HG02938 (cell line): Measurements from ENCODE around the gene RBMS2.

Experiments used
- ATAC-seq: cut with Tn5 transposase; IDR thresholded peaks from one replicate; pipeline ENCODE4 v1.9.1; 2021; ENCODE audit warnings: mild to moderate bottlenecking, moderate library complexity; ENCODE audit not compliant: unreplicated experiment

The RBMS2 gene

DNA sequence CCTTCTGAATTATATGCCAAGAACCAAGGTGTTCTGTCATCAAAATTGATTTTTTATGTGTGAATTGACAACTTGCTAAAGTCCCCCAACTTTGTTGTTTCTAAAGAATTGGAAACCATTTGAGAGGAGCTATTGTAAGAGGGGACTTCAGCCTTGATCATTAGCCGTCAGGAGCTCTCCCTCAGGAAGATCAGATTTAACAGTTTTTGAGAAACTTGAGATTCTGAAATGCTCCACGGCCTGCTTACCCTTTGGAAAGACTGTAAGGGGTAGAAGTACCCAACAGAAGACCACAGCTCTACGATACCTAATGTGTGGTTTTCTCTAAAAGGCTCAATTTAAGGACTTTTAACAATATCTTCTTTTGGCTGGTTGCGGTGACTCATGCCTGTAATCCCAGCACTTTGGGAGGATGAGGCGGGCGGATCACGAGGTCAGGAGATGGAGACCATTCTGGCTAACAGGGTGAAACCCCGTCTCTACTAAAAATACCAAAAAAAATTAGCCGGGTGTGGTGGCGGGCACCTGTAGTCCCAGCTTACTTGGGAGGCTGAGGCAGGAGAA, 57.4 kb downstream of the RBMS2 start:
- ATAC-seq: no peak

DNA sequence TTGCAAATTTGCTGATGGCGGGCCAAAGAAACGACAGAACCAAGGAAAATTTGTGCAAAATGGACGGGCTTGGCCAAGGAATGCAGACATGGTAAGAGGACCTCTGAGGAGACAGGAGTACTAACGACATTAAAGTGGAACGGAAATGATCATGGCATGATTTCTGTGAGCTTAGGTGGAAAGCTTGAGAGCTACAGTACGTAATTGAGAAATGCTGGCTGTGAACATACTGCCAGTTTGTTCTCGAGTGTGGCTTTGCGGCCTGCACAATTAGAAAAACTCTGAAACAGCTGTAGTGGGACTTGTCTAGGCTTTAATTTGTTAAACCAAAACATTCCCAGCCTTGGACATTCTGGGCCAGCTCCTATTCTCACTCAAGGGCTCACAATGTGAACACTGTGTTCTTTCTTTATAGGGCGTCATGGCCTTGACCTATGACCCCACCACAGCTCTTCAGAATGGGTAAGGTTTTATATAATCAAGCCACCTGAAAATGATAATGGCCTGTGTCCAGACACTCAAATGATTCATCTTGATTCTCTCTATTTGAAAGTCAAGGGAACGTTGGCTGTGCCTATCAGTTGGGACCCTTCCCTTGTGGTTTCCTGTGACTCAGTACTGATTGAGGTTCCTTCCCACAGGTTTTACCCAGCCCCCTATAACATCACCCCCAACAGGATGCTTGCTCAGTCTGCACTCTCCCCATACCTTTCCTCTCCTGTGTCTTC, 60.0 kb downstream of the RBMS2 start:
- no peak for ATAC-seq

GRCh38 chr12:56585098-56585497, 63.5 kb downstream of the RBMS2 start:
- ATAC-seq: no peak

DNA sequence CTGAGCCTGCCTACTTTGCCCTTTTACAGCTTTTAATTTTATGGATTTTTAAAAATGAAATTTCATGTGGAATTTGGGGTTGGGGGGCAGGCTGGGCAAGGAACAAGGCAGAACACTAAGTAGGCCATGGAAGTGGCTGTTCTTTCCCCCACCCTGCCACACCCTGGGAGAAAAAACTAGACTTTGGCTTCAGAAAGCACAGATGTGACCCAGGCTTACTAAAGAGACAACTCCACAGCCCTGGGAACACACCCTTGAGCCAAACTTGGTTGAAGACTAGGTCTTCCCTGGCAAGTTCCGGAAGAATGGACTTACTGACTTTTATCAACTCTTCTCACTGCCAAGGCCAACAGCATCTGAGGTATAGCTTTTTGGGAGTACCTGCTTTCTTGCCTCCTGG, 68.2 kb downstream of the RBMS2 start:
- ATAC-seq: no peak

DNA sequence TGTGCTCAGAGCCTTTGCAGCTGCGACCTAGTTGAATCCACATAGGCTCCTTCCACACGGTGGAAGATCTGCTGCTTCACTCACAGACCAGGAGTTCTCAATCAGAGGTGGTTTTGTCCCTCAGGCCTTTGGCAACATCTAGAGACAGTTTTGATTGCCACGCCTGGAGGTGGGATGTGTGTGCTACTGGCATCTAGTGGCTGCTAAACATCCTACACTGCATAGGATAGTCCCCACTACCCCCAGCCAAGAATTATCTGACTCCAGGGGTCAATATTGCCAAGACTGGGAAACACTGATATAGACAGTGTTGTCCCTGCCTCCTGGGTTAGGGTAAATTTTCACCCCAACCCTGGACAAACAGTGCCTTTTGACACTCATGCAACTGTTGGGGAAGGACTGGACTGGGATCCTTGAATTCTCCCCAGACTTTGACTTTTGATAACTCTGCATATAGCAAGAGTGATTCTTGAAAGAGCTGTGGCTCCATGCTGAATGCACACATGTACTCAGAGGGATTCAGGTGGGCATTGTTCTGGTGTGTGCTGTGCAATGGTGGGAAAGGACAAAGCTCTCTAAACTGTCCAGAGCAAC, 68.7 kb downstream of the RBMS2 start:
- no peak for ATAC-seq

DNA sequence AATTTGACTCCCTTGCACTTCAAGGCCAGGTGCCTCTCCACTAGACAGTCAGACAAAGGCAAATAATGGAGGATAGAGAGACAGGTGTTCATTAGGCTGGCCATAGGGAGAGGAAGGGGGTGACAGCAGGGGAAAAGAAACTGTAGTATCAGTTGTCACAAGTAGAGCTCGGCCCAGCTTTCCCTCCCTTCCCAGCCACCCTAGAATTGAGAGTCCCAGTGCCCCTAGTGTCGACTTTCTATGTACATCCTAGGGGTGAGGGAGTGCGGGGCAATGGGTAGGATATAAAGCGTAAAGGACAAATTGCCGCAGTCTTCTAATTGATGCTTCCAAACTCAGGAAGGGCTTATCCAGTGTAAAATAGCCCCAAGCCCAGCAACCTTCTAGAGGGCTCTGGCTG, 69.5 kb downstream of the RBMS2 start:
- ATAC-seq: no peak

DNA sequence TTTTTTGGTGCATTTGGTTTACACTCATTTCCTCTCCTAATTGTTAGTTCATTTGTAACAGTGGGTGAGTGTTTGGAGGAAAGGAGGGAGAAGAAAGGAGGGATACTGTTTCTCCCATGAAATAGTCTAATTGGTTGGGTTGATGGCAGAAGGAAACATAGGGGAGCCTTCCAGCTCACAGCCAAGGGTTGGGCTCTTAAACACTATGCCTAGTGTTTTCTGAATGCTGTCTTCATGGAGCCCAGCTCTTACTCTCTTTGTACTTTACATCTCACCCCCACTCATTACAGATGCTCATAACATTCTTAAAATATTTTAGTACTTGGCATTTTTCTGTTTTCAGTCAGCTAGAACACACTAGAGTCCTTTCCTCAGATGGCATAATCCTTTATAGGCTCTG, 70.3 kb downstream of the RBMS2 start:
- ATAC-seq: no peak

- no peak for ATAC-seq
Measured at GRCh38 chr12:56593909-56594621, 72.4 kb downstream of the RBMS2 start.

DNA sequence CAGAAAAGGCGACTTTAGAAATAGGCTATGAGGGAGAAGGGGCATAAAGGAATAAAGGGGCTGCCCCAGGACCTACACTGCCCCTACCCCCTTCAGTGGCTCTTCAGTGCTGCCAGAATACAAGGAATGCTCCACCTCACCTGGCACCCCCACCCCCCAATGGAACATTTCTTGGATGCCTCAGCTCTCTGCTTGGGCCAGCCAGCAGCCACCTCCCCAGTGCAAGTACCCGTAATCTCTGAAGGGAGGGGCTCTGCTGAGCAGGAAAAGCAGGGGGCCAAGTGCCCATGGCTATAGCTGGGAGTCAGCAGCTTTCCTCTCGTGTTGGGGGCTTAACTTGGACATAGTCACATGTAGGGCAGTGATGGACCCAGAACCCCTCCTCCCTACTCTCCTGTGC, 75.2 kb downstream of the RBMS2 start:
- no peak for ATAC-seq

- ATAC-seq: no peak
Measured at GRCh38 chr12:56599041-56599440, 77.4 kb downstream of the RBMS2 start.

- no peak for ATAC-seq
Measured at GRCh38 chr12:56599797-56600196, 78.2 kb downstream of the RBMS2 start.

DNA sequence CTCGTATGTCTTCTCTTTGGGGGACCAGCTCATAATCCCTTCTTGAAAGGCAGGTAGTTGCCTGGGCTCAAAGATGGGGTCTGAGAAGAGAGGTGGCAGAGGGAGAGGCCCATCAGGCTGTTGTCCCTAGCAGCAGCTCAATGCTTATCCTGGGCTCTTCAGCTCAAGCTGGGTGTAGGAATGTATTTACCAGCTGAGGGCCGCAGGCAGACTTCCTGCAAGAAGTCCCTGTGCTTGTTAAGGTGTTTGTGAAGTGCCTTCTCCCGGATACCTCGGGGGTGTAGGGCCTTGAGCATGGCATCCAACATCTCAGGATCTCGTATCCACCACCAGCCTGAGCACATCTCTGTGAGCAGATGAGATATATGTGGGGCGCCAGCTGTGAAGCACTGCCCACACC, 79.1 kb downstream of the RBMS2 start:
- ATAC-seq: no peak

- no peak for ATAC-seq
Measured at GRCh38 chr12:56601503-56601902, 79.9 kb downstream of the RBMS2 start.

DNA sequence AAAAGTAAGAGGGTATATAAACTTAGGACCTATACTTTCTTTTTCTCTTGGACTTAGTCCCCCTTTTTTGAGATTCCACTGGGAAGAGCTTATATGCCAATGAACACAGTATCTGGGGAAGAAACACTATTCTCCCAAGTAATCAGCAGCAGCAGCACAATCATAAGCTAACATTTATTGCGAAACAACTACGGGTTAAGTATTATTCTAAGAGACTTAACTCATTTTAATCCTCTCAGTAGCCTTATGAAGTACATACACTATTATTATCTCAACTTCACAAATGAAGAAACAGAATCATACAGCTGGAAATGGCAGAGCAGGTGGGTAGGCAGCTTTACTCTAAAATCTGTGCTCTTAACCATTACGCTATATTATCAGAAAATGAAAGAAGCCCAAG, 80.6 kb downstream of the RBMS2 start:
- no peak for ATAC-seq

- ATAC-seq: no peak
Measured at GRCh38 chr12:56604355-56604754, 82.7 kb downstream of the RBMS2 start.

DNA sequence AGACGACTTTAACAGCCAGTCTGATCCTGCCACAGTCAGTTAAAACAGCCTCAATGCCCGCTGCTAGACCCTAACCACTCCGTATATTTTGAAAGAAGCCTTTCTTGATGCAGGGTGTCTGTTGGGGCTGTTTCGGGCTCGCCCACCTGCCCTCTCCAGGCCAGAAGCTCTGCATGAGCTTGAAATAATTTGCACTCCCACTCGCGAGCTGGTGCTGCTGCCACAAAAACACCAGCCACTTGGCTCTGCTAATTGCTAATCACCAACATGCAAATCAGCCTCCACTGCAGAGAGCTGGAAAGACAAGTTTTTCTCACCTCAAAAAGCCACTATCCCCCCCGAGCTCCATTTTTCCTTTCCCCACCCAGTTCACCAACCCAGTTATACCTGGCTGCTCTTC, 93.0 kb downstream of the RBMS2 start:
- no peak for ATAC-seq

DNA sequence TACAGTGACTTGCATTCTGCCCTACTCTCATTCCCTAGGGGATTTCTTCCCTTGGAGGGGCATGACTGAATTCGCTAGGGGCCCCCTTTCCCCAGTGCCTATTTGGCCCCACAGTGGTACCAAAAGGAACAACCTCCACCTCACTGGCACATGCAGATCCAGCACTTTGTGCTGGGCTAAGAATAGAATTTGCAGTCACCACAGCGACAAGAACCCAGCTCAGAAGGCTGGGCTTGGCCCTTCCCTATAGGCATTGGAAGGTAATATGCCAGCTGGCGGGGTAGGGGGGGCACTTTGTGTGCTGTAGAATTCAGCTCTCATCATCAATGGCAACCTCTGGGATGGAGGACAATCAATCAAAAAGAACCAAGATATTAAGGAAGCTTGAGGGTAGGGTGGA, 94.6 kb downstream of the RBMS2 start:
- ATAC-seq: no peak

DNA sequence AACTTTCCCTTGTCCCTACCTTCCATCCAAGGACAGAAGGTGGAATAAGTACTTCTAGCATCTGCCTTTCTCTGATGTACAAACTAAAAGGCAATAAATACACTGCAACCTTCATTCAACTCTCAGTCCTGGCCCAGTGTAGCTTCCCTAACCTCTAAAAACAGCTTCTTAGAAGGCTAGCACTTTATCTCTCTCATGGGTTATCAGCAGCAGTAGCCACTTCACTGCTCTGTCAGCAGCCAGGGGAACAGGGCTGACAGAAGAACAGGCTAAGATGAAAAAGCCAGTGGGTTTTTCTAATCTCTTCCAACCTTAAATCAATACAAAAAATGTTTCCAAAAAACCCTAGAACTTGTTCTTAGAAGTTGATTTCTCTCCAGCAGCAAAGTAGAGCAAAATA, 95.3 kb downstream of the RBMS2 start:
- ATAC-seq: no peak

- no peak for ATAC-seq
Measured at GRCh38 chr12:56622535-56622934, 100.9 kb downstream of the RBMS2 start.

DNA sequence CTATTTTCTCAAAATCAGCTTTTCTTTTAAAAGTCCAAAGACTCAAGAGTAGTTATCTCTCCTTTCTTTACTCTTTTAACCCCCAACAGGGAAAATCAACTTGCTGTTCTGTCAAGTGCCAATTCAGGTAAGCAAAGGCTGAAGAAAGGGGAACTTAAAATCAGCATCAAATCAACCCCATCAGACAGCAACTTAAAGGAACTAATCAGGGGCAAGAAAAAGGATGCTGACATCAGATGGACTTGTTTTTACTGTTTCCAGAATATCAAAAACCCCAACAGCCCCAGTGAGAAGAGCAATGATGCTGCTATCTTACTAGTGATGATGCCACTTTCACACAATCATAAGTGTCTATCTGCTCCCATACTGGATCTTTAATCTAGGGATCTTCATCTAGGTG, 105.1 kb downstream of the RBMS2 start:
- ATAC-seq: no peak

- no peak for ATAC-seq
Measured at GRCh38 chr12:56628671-56629458, 107.2 kb downstream of the RBMS2 start.
